Stimulated activated CD4-positive, alpha-beta T cell treated with anti-CD3 and anti-CD28 coated beads, Interleukin-12 subunit alpha, Interleukin-12 subunit beta, amount 100 ng/mL, for 48 hours (primary cell): ENCODE results near the gene GTF2F1.
A peak's percentile ranks its signal among the peaks of the same experiment; 100 is the strongest.
"Not testable (repeated sequence)": the region's sequence is repeated elsewhere in the genome, so short reads cannot be mapped to it uniquely, and the experiment has no call there.

Experiments used
- DNase-seq, 3 donors: peaks; one replicate each; pipeline ENCODE4 v3.0.0-alpha.2; 2020; ENCODE audit warnings: low read depth in 2 of 3, low spot score in 1 of 3

The GTF2F1 gene

GRCh38 chr19:6392221-6393073 lies 517 bp downstream of the GTF2F1 start:
- DNase-seq: no peak

GRCh38 chr19:6387372-6387771 lies 5.6 kb downstream of the GTF2F1 start:
- no peak for DNase-seq

- DNase-seq: no peak
These were observed 8.6 kb downstream of the GTF2F1 start for GRCh38 chr19:6384381-6384780.

GRCh38 chr19:6383188-6383587 lies 9.8 kb downstream of the GTF2F1 start:
- DNase-seq: no peak

- DNase-seq: no peak
These were observed 11.8 kb downstream of the GTF2F1 start for GRCh38 chr19:6381030-6381750.

- DNase-seq: no peak
These were observed 13.2 kb downstream of the GTF2F1 start for GRCh38 chr19:6379744-6380143.

GRCh38 chr19:6378486-6378885 lies 14.5 kb downstream of the GTF2F1 start:
- no peak for DNase-seq

- DNase-seq: no peak
These were observed 14.9 kb downstream of the GTF2F1 start for GRCh38 chr19:6378041-6378440.

GRCh38 chr19:6376512-6377190 lies 16.3 kb downstream of the GTF2F1 start:
- no peak for DNase-seq

- no peak for DNase-seq
These were observed 17.5 kb downstream of the GTF2F1 start, which contains the start of gene PSPN for GRCh38 chr19:6375411-6376010. TSS of gene PSPN (minus strand) at chr19:6375933. CDS start at chr19:6375849, 84 bp downstream.

GRCh38 chr19:6374711-6375410 lies 18.1 kb downstream of the GTF2F1 start:
- no peak for DNase-seq

- DNase-seq: no peak
These were observed 18.7 kb downstream of the GTF2F1 start for GRCh38 chr19:6374161-6374709.

- no peak for DNase-seq
These were observed 19.2 kb downstream of the GTF2F1 start for GRCh38 chr19:6373813-6374108.

- peak; percentile 99 to 100 (median 99) for DNase-seq
These were observed 19.7 kb downstream of the GTF2F1 start for GRCh38 chr19:6373096-6373812.

GRCh38 chr19:6372594-6373095 lies 20.3 kb downstream of the GTF2F1 start, which contains the start of gene ALKBH7:
TSS of gene ALKBH7 (plus strand) at chr19:6372794. CDS start at chr19:6372821, 27 bp downstream.
- peak; percentile 92 to 95 (median 93) for DNase-seq

GRCh38 chr19:6364353-6364752 lies 28.6 kb downstream of the GTF2F1 start:
- DNase-seq: no peak

- DNase-seq: peak in 1 of 3 donors; percentile 14
These were observed 30.6 kb downstream of the GTF2F1 start for GRCh38 chr19:6362351-6362801.

GRCh38 chr19:6362027-6362350 lies 31.0 kb downstream of the GTF2F1 start:
- DNase-seq: no peak

- DNase-seq: not testable (repeated sequence)
These were observed 32.1 kb downstream of the GTF2F1 start for GRCh38 chr19:6360857-6361216.

GRCh38 chr19:6360445-6360844 lies 32.5 kb downstream of the GTF2F1 start:
- DNase-seq: not testable (repeated sequence)
